ENCODE data around the gene SMIM43. TPM values are rescaled to one million over a fixed set of nuclear protein-coding genes. Genes with fewer than 3 reads are reported as not detected.

SMIM43 gene
- total RNA-seq (not detected), total RNA-seq (0 to 1.8 (median 0.19) reads per million in 172 experiments)
- 0.04 TPM for polyA plus RNA-seq (2013, experiment 1 of 2)
- 0.19 TPM for polyA plus RNA-seq (2013, experiment 2 of 2)

- DNase-seq, result no peak
- Histone ChIP-seq H3K27me3 (ENCODE audit: control insufficient read depth in 1 of 2, insufficient read depth in 2 of 2, low read length in 2 of 2) (peaks cover 27 to 64% of the 10 kb centered on the region in 2 experiments), H3K27ac (ENCODE audit: low read depth in 1 of 2, low read length in 2 of 2) (no peak within 1 kb of the TSS), H3K9me3 (ENCODE audit: control insufficient read depth in 1 of 2, insufficient read depth in 1 of 2, low read length in 2 of 2) (no peaks in the 10 kb centered on the region), H3K36me3 (ENCODE audit: insufficient read depth, low read length) (no peaks in the 10 kb centered on the region), H3K4me1 (ENCODE audit: insufficient read depth, low read length) (peaks cover 10% of the 10 kb centered on the region), H3K4me3 (ENCODE audit: low read length) (no peak within 1 kb of the TSS)
- Mint-ChIP-seq H3K4me1 (ENCODE audit: low read depth) (peaks cover 9% of the 10 kb centered on the region), H3K4me3 (peak within 1 kb of the TSS; percentile 44), H3K9me3 (no peaks in the 10 kb centered on the region), H3K27me3 (peaks cover 80% of the 10 kb centered on the region), H3K36me3 (ENCODE audit: low read depth) (no peaks in the 10 kb centered on the region), H3K27ac (no peak within 1 kb of the TSS)
- ChIA-PET POLR2A (no interaction called here), CTCF (no interaction called here)
- intact Hi-C loops (cut with DNase I, micrococcal nuclease), result no loop called here
- no peak for TF ChIP-seq CTCF (IDR thresholded peaks at IDR 0.05)
- no peak for ATAC-seq (ENCODE audit: poor library complexity)
Observed at GRCh38 chr4:121764702-121765367, at the start of gene SMIM43. TSS of gene SMIM43 (minus strand) at chr4:121765164. CDS start at chr4:121765105, 59 bp downstream.

- H3K27ac Mint-ChIP-seq, result no peak overlapping the region
- H3K4me1 Mint-ChIP-seq (ENCODE audit: low read depth), result peaks cover 6% of the 10 kb centered on the region
- POLR2A ChIA-PET, result interaction anchor here (1.6 kb wide), 1 partner anchor 13 kb away, joined by 3 read pairs; the partner anchor contains the start of gene EXOSC9
Observed at GRCh38 chr4:121814756-121815155, 49.8 kb upstream of the SMIM43 start.

GRCh38 chr4:121811122-121811521 lies 46.2 kb upstream of the SMIM43 start:
- ATAC-seq (ENCODE audit: poor library complexity), result no peak
- CTCF ChIA-PET, result no interaction called here
- TF ChIP-seq CTCF (IDR thresholded peaks at IDR 0.05), result no peak

More at GRCh38 chr4:121814756-121815155, 49.8 kb upstream of the SMIM43 start:
- DNase-seq (no peak), ATAC-seq (ENCODE audit: poor library complexity) (no peak)
- Histone ChIP-seq H3K9me3 (ENCODE audit: control insufficient read depth in 1 of 2, insufficient read depth in 1 of 2, low read length in 2 of 2) (no peaks in the 10 kb centered on the region), H3K27me3 (ENCODE audit: control insufficient read depth in 1 of 2, insufficient read depth in 2 of 2, low read length in 2 of 2) (no peaks in the 10 kb centered on the region), H3K36me3 (ENCODE audit: insufficient read depth, low read length) (peaks cover 85% of the 10 kb centered on the region), H3K4me3 (ENCODE audit: low read length) (no peak overlapping the region), H3K4me1 (ENCODE audit: insufficient read depth, low read length) (no peaks in the 10 kb centered on the region), H3K27ac (ENCODE audit: low read depth in 1 of 2, low read length in 2 of 2) (no peak overlapping the region)
- Mint-ChIP-seq H3K9me3 (no peaks in the 10 kb centered on the region), H3K36me3 (ENCODE audit: low read depth) (peaks cover 88% of the 10 kb centered on the region), H3K27me3 (no peaks in the 10 kb centered on the region), H3K4me3 (no peak overlapping the region)
- intact Hi-C loops (cut with DNase I, micrococcal nuclease), result no loop called here
- TF ChIP-seq CTCF (IDR thresholded peaks at IDR 0.05), result no peak
- CTCF ChIA-PET, result no interaction called here

More at GRCh38 chr4:121811122-121811521, 46.2 kb upstream of the SMIM43 start:
- Mint-ChIP-seq H3K4me1 (ENCODE audit: low read depth) (peaks cover 9% of the 10 kb centered on the region), H3K4me3 (no peak overlapping the region), H3K36me3 (ENCODE audit: low read depth) (peaks cover 90% of the 10 kb centered on the region), H3K9me3 (no peaks in the 10 kb centered on the region), H3K27me3 (no peaks in the 10 kb centered on the region), H3K27ac (no peak overlapping the region)
- no peak for DNase-seq
- Histone ChIP-seq H3K4me3 (ENCODE audit: low read length) (no peak overlapping the region), H3K27me3 (ENCODE audit: control insufficient read depth in 1 of 2, insufficient read depth in 2 of 2, low read length in 2 of 2) (no peaks in the 10 kb centered on the region), H3K9me3 (ENCODE audit: control insufficient read depth in 1 of 2, insufficient read depth in 1 of 2, low read length in 2 of 2) (no peaks in the 10 kb centered on the region), H3K27ac (ENCODE audit: low read depth in 1 of 2, low read length in 2 of 2) (no peak overlapping the region), H3K36me3 (ENCODE audit: insufficient read depth, low read length) (peaks cover 92% of the 10 kb centered on the region), H3K4me1 (ENCODE audit: insufficient read depth, low read length) (no peaks in the 10 kb centered on the region)
- POLR2A ChIA-PET, result no interaction called here
- intact Hi-C loops (cut with DNase I, micrococcal nuclease), result no loop called here

All from CD4-positive, alpha-beta T cell (primary cell).